Amygdala (tissue), 56 donors: ENCODE measurements around the gene ATG5.
"Not testable (repeated sequence)": the region's sequence is repeated elsewhere in the genome, so short reads cannot be mapped to it uniquely, and the experiment has no call there.

Experiments
- DNase-seq, 56 donors: peaks; one replicate each; lab custom pipeline; 2025; lab: John Stamatoyannopoulos, UW

Gene ATG5

DNA sequence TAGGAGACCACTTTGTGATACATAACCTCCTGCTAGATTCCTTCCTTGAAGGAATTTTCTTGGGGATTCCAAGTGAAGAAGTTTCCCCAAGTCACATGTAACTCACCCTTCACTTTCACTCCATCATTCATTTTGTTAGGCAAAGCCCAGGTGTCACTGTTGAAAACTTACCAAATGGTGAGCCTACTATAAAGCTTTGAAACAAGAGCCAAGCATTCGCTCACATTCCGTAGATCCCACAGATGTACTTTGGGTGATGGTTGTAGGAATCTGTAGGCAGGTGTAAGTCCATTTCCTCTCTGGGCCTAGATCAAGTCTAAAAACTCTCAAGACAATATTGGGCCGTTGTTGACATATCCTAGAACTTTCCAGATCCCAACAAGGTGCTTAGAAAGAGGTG lies 165.4 kb downstream of the ATG5 start:
- no peak for DNase-seq

DNA sequence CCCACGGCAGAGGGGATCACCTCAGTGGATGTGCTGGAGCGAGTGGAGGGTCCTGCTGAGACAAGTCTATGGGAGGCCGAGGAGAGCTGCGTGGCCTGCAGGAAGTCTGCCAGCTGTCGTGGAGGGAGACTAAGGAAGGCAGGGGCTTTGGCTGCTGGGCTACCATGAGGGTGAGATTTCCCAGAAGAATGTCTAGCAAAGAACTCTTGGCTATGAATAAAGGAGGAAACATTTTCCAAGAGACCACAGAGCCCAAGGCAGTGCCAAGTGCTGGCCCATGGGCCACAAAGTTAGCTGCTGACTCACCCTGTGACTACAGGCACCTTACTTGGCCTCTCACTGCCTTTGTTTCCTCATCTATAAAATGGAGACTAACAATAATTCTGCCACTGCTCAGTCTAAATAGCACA lies 166.0 kb downstream of the ATG5 start:
- DNase-seq, result no peak

DNA sequence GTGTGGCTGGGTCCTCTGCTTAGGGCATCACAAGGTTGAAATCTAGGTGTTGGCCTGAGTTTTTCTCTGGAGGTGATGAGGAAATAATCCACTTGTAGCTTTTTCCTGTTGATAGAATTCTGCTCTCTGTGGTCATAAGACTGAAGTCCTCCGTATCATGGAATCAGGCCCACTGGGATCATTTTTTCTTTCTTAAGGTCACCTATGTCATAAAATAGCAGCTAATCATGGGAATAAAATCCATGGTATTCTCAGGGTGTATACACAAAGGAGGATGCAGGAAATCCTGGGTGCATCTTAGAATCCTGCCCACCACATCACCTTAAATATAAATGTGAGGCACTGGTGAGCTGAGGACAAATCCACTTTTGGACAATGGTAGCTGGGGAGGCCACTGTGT lies 166.7 kb downstream of the ATG5 start:
- no peak for DNase-seq

DNA sequence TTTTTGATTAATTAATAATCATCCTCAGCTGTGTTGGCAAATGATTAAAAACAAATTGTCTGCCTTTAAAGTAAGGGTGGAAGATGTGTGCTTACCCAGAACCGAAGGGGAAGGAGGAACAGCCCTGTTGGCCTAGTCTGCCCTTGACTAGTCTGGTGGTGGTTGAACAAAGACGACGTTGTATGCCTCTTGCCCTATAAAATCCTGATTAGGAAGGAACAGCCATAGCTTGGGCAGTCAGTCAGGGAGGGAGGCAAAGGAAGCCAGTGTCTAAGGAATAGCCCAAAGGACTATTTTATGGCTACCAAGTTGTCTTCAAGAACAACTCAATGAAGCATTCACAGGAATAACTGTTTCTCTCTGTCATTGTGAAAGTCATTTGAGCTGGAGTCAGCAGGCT lies 168.7 kb downstream of the ATG5 start:
- DNase-seq, result no peak

DNA sequence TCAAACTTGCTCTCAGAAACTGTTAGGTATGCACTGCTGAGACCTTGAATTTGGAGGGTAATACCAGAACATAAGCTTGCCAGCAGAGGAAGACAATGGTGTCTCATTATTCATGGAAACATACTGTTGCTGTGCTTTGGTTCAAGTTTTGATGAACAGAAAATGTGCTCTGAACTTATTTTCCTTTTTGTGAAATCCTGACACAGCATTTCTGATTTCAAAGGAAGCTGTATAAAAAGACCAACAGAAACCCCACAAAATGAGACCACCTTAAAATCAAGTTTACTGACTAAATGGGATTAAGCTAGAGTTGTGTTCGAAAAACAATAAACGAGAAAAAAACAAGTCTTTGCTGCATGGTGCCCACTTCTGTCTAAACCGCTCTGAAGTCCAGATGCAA lies 169.1 kb downstream of the ATG5 start:
- DNase-seq, result no peak

DNA sequence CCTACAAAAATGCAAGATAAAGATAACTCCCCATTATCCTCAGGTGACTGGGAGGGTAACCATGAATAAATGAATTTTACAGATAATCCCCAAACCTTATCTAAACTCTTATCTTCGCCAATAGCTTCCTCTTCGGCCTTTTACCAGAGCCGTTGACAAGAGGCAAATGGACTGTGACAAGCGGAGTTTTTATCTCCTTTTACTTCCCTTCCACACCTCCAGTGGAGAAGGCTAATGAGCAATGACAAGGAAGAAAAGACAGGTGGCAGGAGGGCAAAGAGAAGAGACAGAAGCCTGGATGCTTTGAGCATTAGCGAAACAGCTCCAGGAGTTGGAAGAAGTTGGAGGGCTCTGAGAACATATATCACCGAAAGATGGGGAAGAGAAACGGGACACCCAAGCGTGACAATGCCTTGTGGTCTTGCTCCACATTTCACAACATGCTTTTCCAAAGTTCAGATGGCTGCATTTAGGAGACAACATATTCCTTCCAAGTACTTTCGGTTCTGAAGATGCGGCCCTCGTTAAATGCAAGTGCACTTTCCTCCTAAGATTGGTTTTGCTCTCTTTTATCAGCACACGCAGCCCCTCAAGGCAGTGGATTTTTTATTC lies 170.2 kb downstream of the ATG5 start:
- no peak for DNase-seq

DNA sequence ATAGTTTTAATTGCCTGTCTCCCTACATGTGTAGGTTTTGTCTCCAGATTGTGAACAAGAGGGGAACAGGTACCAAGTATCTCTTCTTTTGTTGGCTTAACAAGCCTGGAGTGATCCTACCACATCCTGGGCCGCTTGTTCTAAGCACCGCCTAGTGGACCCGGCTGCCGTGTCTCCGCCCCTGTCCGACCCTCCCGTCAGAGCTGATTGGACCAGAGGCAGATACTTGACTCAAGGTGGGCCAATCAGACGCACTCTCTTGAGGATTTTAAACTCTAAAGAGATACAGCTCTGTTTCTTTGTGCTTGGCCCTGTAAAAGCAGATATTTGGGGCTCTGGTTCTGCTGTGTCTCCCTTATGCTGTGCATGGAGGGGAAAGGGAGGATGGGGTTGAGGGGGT lies 171.2 kb downstream of the ATG5 start:
- DNase-seq, result no peak

DNA sequence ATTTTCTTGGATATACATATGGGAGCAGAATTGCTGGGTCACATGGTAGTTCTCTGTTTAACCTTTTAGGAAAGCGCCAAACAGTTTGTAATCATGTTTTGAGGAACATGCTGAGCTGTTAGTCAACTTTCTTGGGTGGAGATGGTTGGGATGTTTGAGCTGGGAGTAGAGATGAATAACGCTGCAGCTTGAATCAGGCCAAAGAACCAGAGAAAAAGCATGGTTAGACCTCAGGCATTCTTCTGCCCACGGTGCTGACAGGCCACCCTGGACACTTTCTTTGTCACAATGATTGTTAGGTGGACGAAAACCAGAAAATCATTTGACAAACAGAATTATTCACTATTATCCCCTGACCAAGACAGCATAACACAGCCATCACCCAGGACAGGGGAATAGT lies 172.6 kb downstream of the ATG5 start:
- no peak for DNase-seq

DNA sequence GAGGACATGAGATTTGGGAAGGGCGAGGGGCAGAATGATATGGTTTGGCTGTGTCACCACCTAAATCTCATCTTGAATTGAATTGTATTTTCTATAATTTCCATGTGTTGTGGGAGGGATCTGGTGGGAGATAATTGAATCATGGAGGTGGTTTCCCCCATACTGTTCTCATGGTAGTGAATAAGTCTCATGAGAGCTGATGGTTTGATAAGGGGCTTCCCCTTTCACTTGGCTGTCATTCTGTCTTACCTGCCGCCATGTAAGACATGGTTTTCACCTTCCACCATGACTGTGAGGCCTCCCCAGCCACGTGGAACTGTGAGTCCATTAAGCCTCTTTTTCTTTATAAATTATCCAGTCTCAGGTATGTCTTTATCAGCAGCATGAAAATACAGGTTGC lies 173.1 kb downstream of the ATG5 start:
- not testable (repeated sequence) for DNase-seq

DNA sequence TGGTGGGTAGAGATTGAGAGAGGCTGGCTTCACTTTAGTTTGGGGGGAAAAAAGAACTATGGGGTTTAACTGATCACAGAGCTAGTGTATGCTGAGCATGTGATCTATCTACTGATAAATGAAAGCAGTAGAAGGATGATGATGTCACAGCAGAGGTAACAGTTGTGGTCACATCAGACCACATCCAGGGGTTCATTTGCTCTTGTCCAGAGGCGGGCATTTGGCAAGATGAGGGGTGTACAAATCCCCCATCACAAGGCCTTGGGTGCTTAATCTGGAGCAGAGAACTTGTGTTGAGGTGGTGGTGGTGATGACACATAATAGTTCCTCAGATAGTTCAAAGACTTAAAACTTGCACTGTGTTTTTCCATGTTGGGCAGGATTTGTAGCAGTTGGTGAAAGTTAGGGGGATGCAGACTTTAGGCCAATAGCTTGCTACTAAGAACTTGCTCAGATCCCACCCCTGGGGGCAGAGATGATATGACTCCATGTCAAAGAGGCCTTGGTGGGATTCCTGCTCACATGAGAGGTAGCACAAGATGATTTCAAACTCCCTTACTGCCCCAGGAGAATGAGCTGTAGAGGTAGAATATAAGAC lies 176.0 kb downstream of the ATG5 start:
- DNase-seq, result no peak

DNA sequence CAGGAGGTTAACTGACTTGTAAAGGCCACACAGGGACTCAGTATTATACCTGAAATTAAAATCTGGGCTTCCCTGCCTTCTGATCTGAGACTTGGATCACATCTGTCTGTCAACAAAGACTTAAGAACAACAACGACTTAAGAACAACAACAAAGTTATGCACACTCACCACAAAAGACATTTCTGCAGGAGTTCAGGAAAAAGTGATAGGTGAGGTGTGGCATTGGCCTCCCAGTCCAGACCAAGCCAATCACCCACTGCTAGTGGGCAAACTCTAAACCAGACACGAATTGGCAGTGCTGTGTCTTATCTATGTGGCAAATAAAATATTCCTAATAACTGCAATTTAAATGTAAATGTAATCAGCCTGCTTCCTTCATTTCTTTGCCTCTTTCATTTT lies 178.1 kb downstream of the ATG5 start:
- DNase-seq, result no peak

DNA sequence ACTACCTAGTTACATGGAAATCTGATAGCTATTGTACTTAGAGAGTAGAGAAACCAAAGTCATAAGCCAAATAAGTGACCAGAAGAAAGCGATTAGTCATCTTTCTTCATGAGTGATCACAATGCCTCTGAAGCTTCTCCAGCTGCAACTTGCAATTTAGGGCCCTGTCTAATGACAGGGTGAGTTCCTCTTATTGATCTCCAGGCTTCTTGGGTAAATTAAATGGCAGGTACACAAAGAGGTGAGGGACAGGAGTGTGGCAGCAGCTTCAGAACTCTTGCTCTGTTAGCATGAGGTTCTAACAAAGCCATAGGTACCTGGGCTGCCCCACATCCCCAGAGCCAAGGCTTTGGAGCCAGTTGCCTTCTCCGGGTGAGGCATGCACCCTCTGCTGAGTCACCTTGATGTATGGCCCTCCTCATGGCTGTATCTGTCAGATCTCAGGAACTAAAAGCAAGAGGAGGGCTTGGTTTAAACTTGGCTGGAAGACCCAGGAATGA lies 178.7 kb downstream of the ATG5 start:
- DNase-seq, result no peak

DNA sequence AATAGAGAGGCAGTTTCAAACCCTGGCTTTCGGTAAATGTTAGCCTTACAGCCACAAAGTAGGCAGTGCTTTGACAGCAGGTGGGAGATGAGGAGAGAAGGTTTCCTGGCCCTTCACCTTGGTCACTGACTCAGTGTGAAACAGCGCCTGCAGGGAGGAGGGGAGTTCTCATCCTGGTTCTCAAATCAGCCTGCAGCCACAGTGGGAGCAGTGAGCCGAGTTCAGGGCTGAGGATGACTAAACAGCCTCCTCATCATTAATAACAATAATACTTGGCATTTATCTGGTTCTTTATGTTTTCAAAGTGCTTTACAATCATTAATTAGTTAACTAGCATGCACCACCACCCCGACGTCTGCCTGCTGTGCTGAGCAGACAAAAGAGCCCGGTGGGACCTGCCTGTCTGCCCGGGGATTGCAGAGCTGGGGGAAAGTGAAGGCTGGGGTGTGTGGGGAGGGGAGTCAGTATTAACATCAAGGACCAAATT lies 179.8 kb downstream of the ATG5 start:
- DNase-seq, result no peak

DNA sequence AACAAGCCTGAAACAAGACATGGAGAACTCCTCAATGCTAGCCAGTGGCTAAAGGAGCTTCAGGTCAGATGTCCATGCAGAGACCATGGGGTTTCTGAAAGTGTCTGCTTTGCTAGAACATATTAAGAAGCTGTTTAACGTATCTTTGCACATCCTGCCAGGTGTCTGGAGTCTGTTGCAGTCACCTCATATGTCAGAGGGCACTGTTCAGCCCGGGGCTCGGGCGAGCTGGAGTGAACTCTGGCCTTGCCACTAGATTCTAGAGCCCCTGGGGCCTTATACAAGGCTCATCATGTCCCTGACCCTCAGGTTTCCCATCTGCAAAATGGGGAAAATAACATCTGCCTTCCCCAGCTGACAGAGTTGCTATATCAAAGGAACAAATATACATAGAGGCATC lies 180.4 kb downstream of the ATG5 start:
- DNase-seq, result no peak

DNA sequence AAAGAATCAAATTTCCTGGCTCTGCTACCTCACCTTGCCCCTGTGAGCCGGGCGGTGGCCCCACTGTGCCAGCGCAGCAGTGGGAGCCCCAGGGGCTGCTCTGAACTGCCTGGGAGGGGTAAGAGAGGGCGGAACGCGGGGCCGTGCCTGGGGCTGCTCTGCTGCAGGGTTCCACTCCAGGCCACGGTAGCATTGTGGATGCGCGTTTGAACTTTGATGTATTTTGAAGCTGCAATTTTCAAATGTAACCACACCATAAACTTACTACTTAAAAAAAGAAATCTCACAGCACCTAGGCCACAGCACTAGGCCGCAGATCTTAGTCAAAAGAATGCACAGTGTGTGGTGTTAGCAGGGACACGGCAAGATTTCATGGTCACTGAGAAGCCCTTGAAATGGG lies 181.9 kb downstream of the ATG5 start:
- no peak for DNase-seq

DNA sequence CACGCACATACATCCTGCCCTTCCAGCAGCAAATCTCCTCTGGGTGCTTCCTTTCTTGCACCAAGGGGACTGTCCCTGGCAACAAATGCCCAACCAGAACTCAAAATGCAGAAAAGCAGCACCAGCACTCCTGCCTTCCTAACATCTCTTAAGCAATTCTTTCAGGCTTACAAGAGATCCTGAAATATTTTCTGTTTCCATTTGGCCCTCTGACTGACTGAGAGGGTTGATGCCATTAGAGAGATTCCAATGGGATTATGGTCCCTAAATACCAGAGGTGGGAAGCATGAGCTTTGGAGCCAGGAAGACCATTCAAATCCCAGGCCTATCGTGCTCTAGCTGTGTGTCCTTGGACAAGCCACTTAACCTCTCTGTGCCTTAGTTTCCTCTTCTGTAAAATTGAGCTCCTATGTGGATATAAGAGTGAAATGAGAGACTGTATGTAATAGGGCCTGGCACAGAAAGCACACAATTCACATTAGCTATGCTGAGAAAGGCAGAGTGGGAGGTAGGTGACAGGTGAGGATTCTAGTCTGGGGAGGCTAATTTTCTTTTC lies 182.6 kb downstream of the ATG5 start:
- DNase-seq, result no peak

DNA sequence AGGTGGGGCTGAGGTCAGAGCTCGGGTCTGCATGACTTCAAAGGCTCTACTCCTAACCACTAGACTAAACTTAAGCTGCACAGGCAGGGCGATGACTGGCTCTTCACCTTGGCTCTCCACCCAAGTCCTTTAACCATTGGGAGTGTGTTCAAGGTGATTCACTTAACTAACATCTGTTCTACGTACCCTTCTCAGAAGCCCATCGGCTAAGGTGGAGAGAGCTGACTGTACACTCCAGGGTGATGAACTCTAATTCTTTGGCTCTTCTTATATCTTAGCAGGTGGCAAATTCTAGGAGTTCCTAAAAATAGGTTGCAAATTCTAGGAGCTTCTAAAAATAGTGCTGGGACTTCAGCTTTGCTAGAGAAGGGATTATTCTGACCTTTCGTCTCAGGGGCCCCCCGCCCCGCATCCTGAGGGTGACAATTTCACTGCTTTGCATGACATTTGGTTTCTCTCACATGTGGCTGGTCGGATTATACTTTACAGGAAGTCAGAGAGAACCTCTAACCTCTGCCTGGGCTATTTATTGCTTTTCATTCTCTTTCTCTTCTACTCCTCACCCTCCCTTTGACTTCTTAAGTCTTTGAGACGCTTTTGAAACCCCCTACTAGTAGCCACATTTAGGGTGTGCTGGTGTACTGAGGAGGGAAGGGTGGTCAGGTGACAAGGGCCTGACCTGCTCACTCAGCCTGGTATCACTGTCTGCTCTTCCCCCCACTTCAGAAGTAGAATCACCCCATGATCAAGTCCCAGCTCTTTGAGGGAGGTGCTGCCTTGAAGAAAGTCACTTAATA lies 183.9 kb downstream of the ATG5 start:
- no peak for DNase-seq

DNA sequence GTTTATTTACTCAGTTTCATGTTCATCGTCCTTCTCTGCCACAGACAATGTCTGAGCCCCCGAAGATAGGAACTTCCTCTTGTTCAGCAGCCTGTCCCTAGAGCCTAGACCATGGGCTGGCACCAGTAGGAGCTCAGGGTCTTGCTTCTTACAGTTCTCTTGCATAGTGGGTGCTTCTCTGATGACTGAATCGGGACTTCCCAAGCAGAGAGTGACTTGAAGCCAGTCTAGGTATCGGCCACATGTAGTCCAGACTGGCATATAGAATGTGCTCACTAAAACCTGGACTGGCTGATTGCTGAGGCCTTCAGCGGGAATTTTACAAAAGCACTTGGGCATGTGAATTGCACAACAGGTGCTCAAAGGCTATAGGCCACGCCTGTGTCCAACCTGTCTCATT lies 187.4 kb downstream of the ATG5 start:
- DNase-seq, result no peak

DNA sequence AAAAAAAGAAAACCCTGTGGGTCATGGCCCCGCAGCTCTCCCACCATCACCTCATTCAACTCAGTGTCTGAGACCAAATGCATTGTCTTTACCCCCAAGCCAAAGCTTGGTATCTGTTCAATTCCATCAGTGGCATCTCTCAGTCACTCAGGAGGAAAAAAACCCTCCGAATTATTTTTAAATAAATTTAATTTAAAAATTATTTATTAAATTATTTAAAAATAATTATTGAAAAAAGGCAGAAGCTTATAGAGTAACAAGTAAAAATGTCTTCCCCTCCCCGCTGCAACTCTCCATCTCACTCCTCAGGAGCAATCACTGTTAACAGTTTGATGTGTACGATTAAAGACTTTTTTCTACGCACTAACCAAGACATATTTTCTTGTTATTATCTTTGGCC lies 188.7 kb downstream of the ATG5 start:
- DNase-seq, result no peak

DNA sequence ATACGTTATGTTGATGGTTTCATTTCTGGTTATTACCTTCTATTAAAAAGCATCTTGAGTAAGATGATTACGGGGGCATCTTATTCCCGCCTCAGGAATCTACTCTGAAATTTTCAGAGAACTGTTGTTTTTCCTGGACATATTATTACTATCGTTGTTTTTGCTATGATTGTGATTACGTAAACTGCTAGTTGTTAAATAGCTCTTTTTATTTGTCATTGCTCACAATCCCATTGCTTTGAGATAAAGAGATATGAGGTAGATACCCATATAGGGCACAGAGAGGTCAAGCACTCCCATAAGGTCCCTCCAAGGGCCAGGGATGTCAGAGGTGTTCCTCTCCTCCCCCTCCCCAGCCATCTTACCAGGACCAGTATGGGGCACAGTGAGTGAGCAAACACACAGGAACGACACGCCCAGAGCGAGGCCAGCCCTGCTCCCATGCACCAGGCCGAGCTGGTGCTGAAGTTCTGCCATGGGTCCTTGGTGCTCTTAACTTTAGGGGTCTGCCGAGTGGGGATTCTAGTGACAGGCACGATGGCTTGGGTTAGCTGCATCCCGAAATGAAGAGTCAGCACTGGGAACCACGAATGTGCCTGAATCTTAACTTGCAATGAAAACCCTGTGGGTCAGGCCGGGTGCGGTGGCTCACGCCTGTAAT lies 189.5 kb downstream of the ATG5 start:
- no peak for DNase-seq
